IMR-90 (cell line): ENCODE results near the gene ROR2. TPM values are rescaled to one million over a fixed set of nuclear protein-coding genes. Genes with fewer than 3 reads are reported as not detected.

Experiments used
- ATAC-seq: fragments of 200-7000 bp; cut with Tn5 transposase; 2 replicates; pipeline ENCODE4 v1.9.1; 2020; ENCODE audit warnings: low read depth, mild to moderate bottlenecking, moderate library complexity
- BruUV-seq: library from RNA; stranded (reverse); fragments of 400-500 nt; replicated peaks from 2 replicates; lab custom pipeline; 2021; lab: Mats Ljungman, UMichigan
- CTCF ChIA-PET: fragments of 300-600 bp; formaldehyde crosslinking; extraction: SDS; loops from one replicate; lab custom pipeline; 2021; ENCODE audit warnings: antibody characterized with exemption; lab: Yijun Ruan, JAX
- POLR2A ChIA-PET: fragments of 300-600 bp; sonication (Branson Sonifier 250); formaldehyde crosslinking; loops from one replicate; lab custom pipeline; 2022; ENCODE audit warnings: antibody characterized with exemption; ENCODE audit not compliant: unreplicated experiment; lab: Charles Lee
- DNase-seq: peaks from one replicate; pipeline ENCODE4 v3.0.0; 2013
- H2AFZ ChIP-seq: replicated peaks from 2 replicates; pipeline ENCODE3; 2013; ENCODE audit warnings: low read length, mild to moderate bottlenecking; ENCODE audit not compliant: poor library complexity
- H2AK5ac ChIP-seq: 2 replicates; pipeline ENCODE4 v1.6.1; 2013; ENCODE audit warnings: low read depth, low read length, inconsistent platforms
- H2AK9ac ChIP-seq: replicated peaks from 2 replicates; pipeline ENCODE3; 2013; ENCODE audit warnings: mild to moderate bottlenecking, low read depth, low read length, moderate library complexity; ENCODE audit not compliant: poor library complexity
- H2BK120ac ChIP-seq: 2 replicates; pipeline ENCODE4 v1.6.1; 2013; ENCODE audit warnings: low read depth, low read length, inconsistent platforms
- H2BK15ac ChIP-seq: 3 replicates; pipeline ENCODE4 v1.6.1; 2013; ENCODE audit warnings: low read depth, low read length, inconsistent platforms
- H2BK20ac ChIP-seq: 2 replicates; pipeline ENCODE4 v1.6.1; 2013; ENCODE audit warnings: low read depth, mild to moderate bottlenecking, inconsistent platforms, low read length, moderate library complexity
- H2BK5ac ChIP-seq: 2 replicates; pipeline ENCODE4 v1.6.1; 2013; ENCODE audit warnings: mild to moderate bottlenecking, low read depth, low read length, inconsistent platforms; ENCODE audit not compliant: poor library complexity, severe bottlenecking
- H3K14ac ChIP-seq: replicated peaks from 2 replicates; pipeline ENCODE4 v1.6.1; 2013; ENCODE audit warnings: low read depth, low read length, inconsistent platforms
- H3K18ac ChIP-seq: 2 replicates; pipeline ENCODE4 v1.6.1; 2013; ENCODE audit warnings: low read depth, low read length, control low read depth
- H3K23ac ChIP-seq: 2 replicates; pipeline ENCODE4 v1.6.1; 2013; ENCODE audit warnings: low read depth, low read length, inconsistent platforms
- H3K27ac ChIP-seq: 2 replicates; pipeline ENCODE4 v1.5.1; 2013; ENCODE audit warnings: mild to moderate bottlenecking, control low read depth, low read length; ENCODE audit not compliant: insufficient read depth
- H3K27me3 ChIP-seq: 2 replicates; pipeline ENCODE4 v1.6.1; 2013; ENCODE audit warnings: low read length; ENCODE audit not compliant: control insufficient read depth, insufficient read depth
- H3K36me3 ChIP-seq: 2 replicates; pipeline ENCODE4 v1.6.1; 2013; ENCODE audit warnings: low read length, mixed read lengths; ENCODE audit not compliant: control insufficient read depth, insufficient read depth
- H3K4ac ChIP-seq: 2 replicates; pipeline ENCODE4 v1.6.1; 2013; ENCODE audit warnings: low read depth, low read length, inconsistent platforms
- H3K4me1 ChIP-seq: 2 replicates; pipeline ENCODE4 v1.6.1; 2013; ENCODE audit warnings: low read length, mixed read lengths; ENCODE audit not compliant: control insufficient read depth, insufficient read depth
- H3K4me2 ChIP-seq: 2 replicates; pipeline ENCODE4 v1.6.1; 2013; ENCODE audit warnings: low read depth, mild to moderate bottlenecking, control low read depth, low read length, moderate library complexity
- H3K4me3 ChIP-seq: 2 replicates; pipeline ENCODE4 v1.5.1; 2013; ENCODE audit warnings: low read depth, mild to moderate bottlenecking, control low read depth, low read length, moderate library complexity; ENCODE audit not compliant: insufficient read depth
- H3K56ac ChIP-seq: 2 replicates; pipeline ENCODE4 v1.6.1; 2013; ENCODE audit warnings: low read length, inconsistent platforms; ENCODE audit not compliant: insufficient read depth; ENCODE audit errors: extremely low read depth
- H3K79me1 ChIP-seq, 2 experiments: 2 replicates each; pipeline ENCODE4 v1.6.1; 2013; ENCODE audit warnings: low read length in 2 of 2, inconsistent platforms in 1 of 2, low read depth in 1 of 2
- H3K9ac ChIP-seq: 2 replicates; pipeline ENCODE4 v1.6.1; 2013; ENCODE audit warnings: low read depth, low read length, control low read depth
- H3K9me1 ChIP-seq: 2 replicates; pipeline ENCODE4 v1.6.1; 2013; ENCODE audit warnings: low read length, inconsistent platforms; ENCODE audit not compliant: insufficient read depth
- H3K9me3 ChIP-seq: 2 replicates; pipeline ENCODE4 v1.6.1; 2013; ENCODE audit warnings: low read length; ENCODE audit not compliant: control insufficient read depth, insufficient read depth
- H4K20me1 ChIP-seq: 2 replicates; pipeline ENCODE4 v1.6.1; 2013; ENCODE audit warnings: low read length, inconsistent platforms; ENCODE audit not compliant: insufficient read depth
- H4K5ac ChIP-seq: 2 replicates; pipeline ENCODE4 v1.6.1; 2013; ENCODE audit warnings: mild to moderate bottlenecking, low read depth, low read length, control low read depth
- H4K8ac ChIP-seq, 2 experiments: 2 replicates each; pipeline ENCODE4 v1.6.1; 2013; ENCODE audit warnings: low read depth in 2 of 2, low read length in 2 of 2, control low read depth in 1 of 2, inconsistent platforms in 1 of 2
- H4K91ac ChIP-seq: 2 replicates; pipeline ENCODE4 v1.6.1; 2013; ENCODE audit warnings: low read depth, low read length, inconsistent platforms; ENCODE audit not compliant: insufficient read depth
- BHLHE40 ChIP-seq: fragments of 150-350 bp; IDR thresholded peaks from 2 replicates; pipeline ENCODE4 v1.6.1; 2016; ENCODE audit warnings: mild to moderate bottlenecking, low read depth, low read length
- CEBPB ChIP-seq: IDR thresholded peaks from 2 replicates; pipeline ENCODE4 v1.6.1; 2012; ENCODE audit warnings: low read depth, low read length, improper control_type of control experiment
- CHD1 ChIP-seq: IDR thresholded peaks from 2 replicates; pipeline ENCODE4 v1.6.1; 2012; ENCODE audit warnings: low read depth, low read length, improper control_type of control experiment
- CTCF ChIP-seq: conservative IDR thresholded peaks from 2 replicates; pipeline ENCODE4 v1.5.1; 2012; ENCODE audit warnings: mild to moderate bottlenecking, low read depth, low read length, improper control_type of control experiment
- ELK1 ChIP-seq: fragments of 150-350 bp; IDR thresholded peaks from 2 replicates; pipeline ENCODE4 v1.6.1; 2016; ENCODE audit warnings: low read depth, mild to moderate bottlenecking, low read length, moderate library complexity, borderline replicate concordance
- FOS ChIP-seq: fragments of 150-350 bp; IDR thresholded peaks from 2 replicates; pipeline ENCODE4 v1.6.1; 2016; ENCODE audit warnings: low read depth, low read length
- MAFK ChIP-seq: IDR thresholded peaks from 2 replicates; pipeline ENCODE4 v1.6.1; 2012; ENCODE audit warnings: low read depth, low read length, improper control_type of control experiment
- MAZ ChIP-seq: IDR thresholded peaks from 2 replicates; pipeline ENCODE4 v1.6.1; 2012; ENCODE audit warnings: low read depth, mild to moderate bottlenecking, low read length, improper control_type of control experiment, moderate library complexity, borderline replicate concordance
- MXI1 ChIP-seq: IDR thresholded peaks from 2 replicates; pipeline ENCODE4 v1.6.1; 2012; ENCODE audit warnings: low read depth, mild to moderate bottlenecking, low read length, moderate library complexity, borderline replicate concordance
- NFE2L2 ChIP-seq: fragments of 150-350 bp; IDR thresholded peaks from 2 replicates; pipeline ENCODE4 v1.6.1; 2016; ENCODE audit warnings: low read depth, mild to moderate bottlenecking, low read length
- POLR2A ChIP-seq: IDR thresholded peaks from 2 replicates; pipeline ENCODE4 v1.6.1; 2012; ENCODE audit warnings: mild to moderate bottlenecking, low read depth, low read length
- RAD21 ChIP-seq: IDR thresholded peaks from 2 replicates; pipeline ENCODE4 v1.6.1; 2012; ENCODE audit warnings: low read length, improper control_type of control experiment
- RCOR1 ChIP-seq: IDR thresholded peaks from 2 replicates; pipeline ENCODE4 v1.6.1; 2012; ENCODE audit warnings: mild to moderate bottlenecking, low read length, improper control_type of control experiment; ENCODE audit not compliant: insufficient replicate concordance
- RFX5 ChIP-seq: IDR thresholded peaks from 2 replicates; pipeline ENCODE4 v1.8.0; 2012; ENCODE audit warnings: low read depth, mild to moderate bottlenecking, low read length, moderate library complexity
- SMC3 ChIP-seq: fragments of 150-350 bp; IDR thresholded peaks from 2 replicates; pipeline ENCODE4 v1.6.1; 2016; ENCODE audit warnings: low read depth, mild to moderate bottlenecking, antibody characterized with exemption, low read length, moderate library complexity
- USF2 ChIP-seq: fragments of 150-350 bp; IDR thresholded peaks from 2 replicates; pipeline ENCODE4 v1.6.1; 2017; ENCODE audit warnings: mild to moderate bottlenecking, antibody characterized with exemption, low read length, low read depth
- WGBS, 2 experiments: methylation state at CpG; one replicate each; pipeline versions ENCODE4 v1.1.5 to v1.1.7; 2013; ENCODE audit warnings: missing lambda C conversion rate in 2 of 2; ENCODE audit not compliant: insufficient read length in 1 of 2; ENCODE audit errors: extremely low coverage in 2 of 2; 5-methylcytosine and 5-hydroxymethylcytosine counted together
- dilution Hi-C: fragments of 300-500 bp; cut with HindIII; formaldehyde crosslinking; loops from one replicate; pipeline ENCODE4 v1.14.3; 2018; ENCODE audit warnings: low sequenced_read_pairs; ENCODE audit not compliant: unreplicated experiment
- in situ Hi-C: fragments of 300-500 bp; cut with MboI; formaldehyde crosslinking; loops from 3 replicates; pipeline ENCODE4 v1.14.3; 2019; ENCODE audit warnings: low sequenced_read_pairs, inconsistent platforms, mixed read lengths
- intact Hi-C: fragments of 100-400 bp; cut with micrococcal nuclease; formaldehyde crosslinking; loops from 2 replicates; pipeline ENCODE4 v1.10.0; 2022
- polyA plus RNA-seq, 3 experiments: library from polyadenylated mRNA; depleted of rRNA; stranded (reverse); fragments of >200 nt; gene quantifications; 2 replicates each; pipeline ENCODE4 v1.2.3, GENCODE V29; 2012; ENCODE audit warnings: low replicate concordance in 1 of 3
- total RNA-seq: library from RNA; depleted of rRNA; stranded (reverse); fragments of >200 nt; gene quantifications from 2 replicates; pipeline ENCODE4 v1.2.3, GENCODE V29; 2012

Gene ROR2
- total and polyA plus RNA-seq, 2 of the 4 experiments (the other 2 are of a cell fraction) = 2.3 to 4.8 TPM

- CTCF ChIA-PET = no interaction called here
- in situ Hi-C loops = no loop called here
These were observed 371.1 kb downstream of the ROR2 start for GRCh38 chr9:91578911-91579310.

More at GRCh38 chr9:91578911-91579310, 371.1 kb downstream of the ROR2 start:
- ATAC-seq (no peak), DNase-seq (no peak)
- dilution Hi-C loops (no loop called here), intact Hi-C loops (no loop called here)
- Histone ChIP-seq H3K18ac (no peak overlapping the region), H3K4me3 (no peak overlapping the region), H3K14ac (no peak overlapping the region), H3K4me1 (no peaks in the 10 kb centered on the region), H4K20me1 (no peaks in the 10 kb centered on the region), H4K8ac (no peak overlapping the region), H4K91ac (no peak overlapping the region), H3K9me1 (no peaks in the 10 kb centered on the region), H3K56ac (no peak overlapping the region), H3K27me3 (peaks cover 15% of the 10 kb centered on the region), H3K79me1 (no peaks in the 10 kb centered on the region), H3K4ac (no peak overlapping the region), H3K9me3 (no peaks in the 10 kb centered on the region), H2BK15ac (no peak overlapping the region), H2AK5ac (no peak overlapping the region), H4K5ac (no peak overlapping the region), H3K9ac (no peak overlapping the region), H3K36me3 (no peaks in the 10 kb centered on the region), H3K4me2 (no peak overlapping the region), H2AFZ (no peak overlapping the region), H2BK5ac (no peak overlapping the region), H2AK9ac (no peak overlapping the region), H3K27ac (no peak overlapping the region), H3K23ac (no peak overlapping the region), H2BK120ac (no peak overlapping the region), H2BK20ac (no peak overlapping the region)
- POLR2A ChIA-PET = no interaction called here
- no TSS peak for BruUV-seq
- TF ChIP-seq FOS = no peak
- no peak for TF ChIP-seq RFX5
- TF ChIP-seq POLR2A = no peak
- no peak for TF ChIP-seq NFE2L2
- no peak for TF ChIP-seq SMC3
- no peak for TF ChIP-seq BHLHE40
- no peak for TF ChIP-seq ELK1
- no peak for TF ChIP-seq RCOR1
- no peak for TF ChIP-seq CEBPB
- no peak for TF ChIP-seq MXI1
- TF ChIP-seq CHD1 = no peak
- TF ChIP-seq RAD21 = no peak
- no peak for TF ChIP-seq CTCF
- TF ChIP-seq MAFK = no peak
- TF ChIP-seq MAZ = no peak
- TF ChIP-seq USF2 = no peak
- WGBS, 2 experiments = no CpG with 5 or more reads among the region's 2 CpGs
